DMS114 treated with DMSO at 0.1 percent for 48 hours (cell line): Measurements from ENCODE around the gene MRPL55.

Experiments
- DNase-seq: peaks from one replicate; lab custom pipeline; 2025; ENCODE audit not compliant: unreplicated experiment; lab: John Stamatoyannopoulos, UW

Gene MRPL55

DNA sequence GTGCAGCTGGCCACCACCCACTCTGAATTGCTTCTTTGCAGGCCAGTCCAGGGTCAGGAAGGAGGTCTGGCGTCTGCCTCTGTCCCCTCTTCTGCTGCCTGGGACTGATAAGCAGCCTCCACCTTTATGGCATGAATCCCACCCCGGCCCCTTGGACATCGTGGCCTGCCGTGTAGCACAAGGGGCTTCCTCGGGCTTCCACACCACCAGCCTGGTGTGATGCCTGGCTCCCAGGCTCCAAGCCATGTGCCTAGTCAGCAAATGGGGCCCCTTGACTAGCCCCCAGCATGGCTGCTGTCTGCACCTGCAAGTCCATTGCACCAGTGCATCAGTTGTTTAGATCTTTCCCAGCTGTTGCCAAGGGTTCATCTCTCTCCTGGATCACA is 36.4 kb downstream of the MRPL55 start:
- DNase-seq = no peak

DNA sequence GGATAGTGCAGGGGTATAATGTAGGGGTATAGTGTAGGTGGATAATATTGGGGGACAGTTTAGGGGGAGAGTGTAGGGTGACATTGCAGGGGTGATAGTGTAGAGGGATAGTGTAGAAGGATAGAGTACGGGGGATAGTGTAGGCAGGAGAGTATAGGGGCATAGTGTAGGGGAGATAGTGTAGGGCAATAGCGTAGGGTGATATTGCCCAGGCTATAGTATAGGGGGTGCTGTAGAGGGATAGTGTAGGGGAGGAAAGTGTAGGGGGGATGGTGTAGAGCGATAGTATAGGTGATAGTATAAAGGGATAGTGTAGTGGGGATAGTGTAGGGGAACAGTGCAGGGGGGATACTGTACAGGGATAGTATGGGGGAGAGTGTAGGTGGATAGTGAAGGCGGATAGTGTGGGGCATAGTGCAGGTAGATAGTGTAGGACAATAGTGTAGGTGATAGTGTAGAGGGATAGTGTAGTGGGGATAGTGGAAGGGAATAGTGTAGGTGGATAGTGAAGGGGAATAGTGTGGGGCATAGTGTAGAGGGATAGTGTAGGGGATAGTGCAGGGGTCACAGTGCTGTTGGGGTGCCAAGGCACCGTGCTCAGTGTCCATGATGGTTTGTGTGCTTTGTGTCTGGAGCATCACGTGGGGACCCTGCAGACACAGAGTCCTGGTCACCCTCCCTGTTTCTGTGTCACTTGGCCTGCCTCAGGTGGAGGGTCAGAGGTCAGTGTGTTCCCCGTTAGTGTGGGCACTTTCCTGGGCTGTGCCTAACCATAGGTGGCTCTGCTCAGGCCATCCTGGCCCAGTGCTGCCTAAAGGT is 37.1 kb downstream of the MRPL55 start:
- no peak for DNase-seq

DNA sequence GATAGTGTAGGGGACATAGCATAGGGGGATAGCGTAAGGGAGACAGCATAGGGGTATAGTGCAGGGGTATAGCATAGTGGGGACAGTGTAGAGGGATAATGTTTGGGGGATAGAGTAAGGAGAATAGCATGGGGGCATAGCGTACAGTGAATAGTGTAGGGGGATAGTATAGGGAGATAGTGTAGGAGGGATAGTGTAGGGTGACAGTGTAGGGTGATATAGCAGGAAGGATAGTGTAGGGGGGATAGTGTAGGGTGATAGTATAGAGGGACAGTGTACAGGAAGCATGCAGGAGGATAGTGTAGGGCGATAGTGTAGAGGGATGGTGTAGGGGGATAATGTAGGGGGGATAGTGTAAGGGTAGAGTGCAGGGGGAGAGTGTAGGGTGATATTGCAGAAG is 38.2 kb downstream of the MRPL55 start:
- DNase-seq = no peak

DNA sequence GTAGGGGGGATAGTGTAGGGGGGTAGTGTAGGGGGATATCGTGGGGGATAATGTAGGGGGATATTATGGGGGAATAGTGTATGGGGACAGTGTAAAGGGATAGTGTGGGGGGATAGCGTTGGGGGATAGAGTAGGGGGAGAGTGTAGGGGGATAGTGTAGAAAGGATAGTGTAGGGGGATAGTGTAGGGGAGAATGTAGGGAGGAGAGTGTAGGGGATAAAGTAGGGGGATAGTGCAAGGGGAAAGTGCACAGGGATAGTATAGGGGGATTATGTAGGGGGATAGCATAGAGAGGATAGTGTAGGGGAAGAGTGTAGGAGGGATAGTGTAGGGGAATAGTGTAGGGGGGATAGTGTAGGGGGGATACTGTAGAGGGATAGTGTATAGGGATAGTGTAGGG is 38.9 kb downstream of the MRPL55 start:
- no peak for DNase-seq

- DNase-seq = no peak
Observed at GRCh38 chr1:228068359-228068758, 40.7 kb downstream of the MRPL55 start.

- DNase-seq = no peak
Observed at GRCh38 chr1:228066891-228067654, 42.0 kb downstream of the MRPL55 start.

- no peak for DNase-seq
Observed at GRCh38 chr1:228066416-228066815, 42.7 kb downstream of the MRPL55 start.

DNA sequence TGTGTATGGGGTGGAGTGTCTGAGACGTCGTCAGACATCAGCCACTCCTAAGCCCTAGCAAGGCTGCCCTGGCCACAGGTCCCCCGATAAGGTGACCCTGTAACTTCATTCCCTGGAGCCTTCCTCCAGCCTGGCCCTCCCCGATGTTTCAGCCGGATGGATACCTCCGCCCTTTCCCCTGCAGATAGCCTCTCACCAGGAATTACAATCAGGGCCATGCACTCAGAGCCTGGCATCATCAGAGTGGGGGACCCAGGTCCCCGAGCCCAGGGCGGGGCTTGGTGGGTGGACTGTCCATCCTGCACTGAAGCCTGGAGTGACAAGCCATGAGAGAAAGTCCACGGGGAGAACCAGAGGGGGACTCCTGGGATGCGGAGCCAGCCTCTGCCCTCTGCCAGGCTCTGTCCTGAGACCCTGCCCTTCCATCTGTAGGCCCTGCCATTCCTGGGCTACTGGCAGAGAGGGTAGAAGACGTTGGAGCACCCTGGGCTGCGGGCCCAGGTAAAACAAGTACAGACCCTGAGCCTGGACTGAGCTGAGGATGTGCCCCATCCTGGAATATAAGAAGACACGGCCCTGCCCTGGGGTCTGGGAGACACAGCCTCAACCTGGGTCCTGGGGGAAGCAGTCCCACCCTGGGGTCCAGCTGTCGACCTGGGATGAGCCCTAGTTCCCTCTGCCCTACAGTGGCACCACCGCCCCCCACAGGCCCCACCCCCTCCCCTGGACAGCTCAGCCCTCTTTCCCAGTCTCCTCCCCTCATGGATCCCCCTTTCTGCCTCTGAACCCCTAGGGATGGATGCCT is 43.4 kb downstream of the MRPL55 start:
- DNase-seq = no peak

- no peak for DNase-seq
Observed at GRCh38 chr1:228064741-228065542, 44.2 kb downstream of the MRPL55 start.

GRCh38 chr1:228064296-228064695 is 44.8 kb downstream of the MRPL55 start:
- DNase-seq = no peak

- DNase-seq = no peak
Observed at GRCh38 chr1:228063251-228064191, 45.6 kb downstream of the MRPL55 start.

DNA sequence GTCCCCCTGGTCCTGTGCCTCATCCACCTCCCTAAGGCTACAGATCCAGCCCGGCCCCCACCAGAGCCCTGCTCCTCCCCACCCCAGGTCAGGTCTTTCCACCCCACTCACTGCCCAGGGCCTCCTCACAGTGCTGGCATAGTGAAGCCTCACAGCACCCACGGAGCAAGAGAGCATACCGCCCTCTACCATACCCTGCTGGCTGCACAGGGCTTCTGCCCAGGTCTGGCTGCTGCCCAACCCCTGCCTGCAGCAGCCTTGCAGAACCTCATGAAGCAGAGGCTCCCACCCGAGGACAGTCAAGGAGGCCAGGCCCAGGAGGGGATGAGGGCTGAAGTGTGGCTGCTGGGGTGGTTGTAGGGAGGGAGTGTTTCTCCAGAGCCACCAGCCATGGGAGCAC is 46.3 kb downstream of the MRPL55 start:
- no peak for DNase-seq

DNA sequence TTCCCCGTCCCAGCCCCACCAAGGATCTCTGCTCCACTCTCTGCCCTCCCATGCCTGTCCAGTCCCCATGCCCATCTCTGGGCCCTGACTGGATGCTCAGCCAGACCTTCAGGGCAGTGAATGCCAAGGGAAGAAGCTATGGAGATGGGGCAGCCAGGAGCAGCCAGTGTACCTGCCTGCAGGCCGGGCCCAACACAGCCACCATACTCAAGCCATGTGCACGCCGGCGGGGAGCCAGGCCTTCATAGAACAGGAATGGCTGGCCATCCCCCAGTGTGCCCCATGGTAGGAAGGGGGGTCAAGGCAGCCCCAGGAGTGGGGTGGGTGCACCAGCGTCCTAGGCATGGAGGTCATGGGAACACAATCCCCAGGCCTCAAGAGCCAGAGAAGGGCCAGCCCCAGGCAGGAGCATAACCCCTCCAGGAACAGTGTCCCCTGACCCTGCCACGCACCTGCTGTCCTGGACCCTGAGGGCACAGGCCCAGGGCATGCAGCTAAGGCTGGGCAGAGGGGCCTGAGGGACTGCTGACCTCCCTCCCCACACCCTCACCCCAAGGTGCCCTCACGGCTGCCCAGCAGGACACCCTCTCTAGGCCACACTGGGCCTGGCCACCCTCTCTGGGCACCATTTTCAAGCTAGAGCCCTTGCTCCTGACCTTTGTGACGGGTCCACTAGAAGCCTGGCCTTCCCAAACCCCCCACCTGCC is 46.9 kb downstream of the MRPL55 start:
- no peak for DNase-seq

DNA sequence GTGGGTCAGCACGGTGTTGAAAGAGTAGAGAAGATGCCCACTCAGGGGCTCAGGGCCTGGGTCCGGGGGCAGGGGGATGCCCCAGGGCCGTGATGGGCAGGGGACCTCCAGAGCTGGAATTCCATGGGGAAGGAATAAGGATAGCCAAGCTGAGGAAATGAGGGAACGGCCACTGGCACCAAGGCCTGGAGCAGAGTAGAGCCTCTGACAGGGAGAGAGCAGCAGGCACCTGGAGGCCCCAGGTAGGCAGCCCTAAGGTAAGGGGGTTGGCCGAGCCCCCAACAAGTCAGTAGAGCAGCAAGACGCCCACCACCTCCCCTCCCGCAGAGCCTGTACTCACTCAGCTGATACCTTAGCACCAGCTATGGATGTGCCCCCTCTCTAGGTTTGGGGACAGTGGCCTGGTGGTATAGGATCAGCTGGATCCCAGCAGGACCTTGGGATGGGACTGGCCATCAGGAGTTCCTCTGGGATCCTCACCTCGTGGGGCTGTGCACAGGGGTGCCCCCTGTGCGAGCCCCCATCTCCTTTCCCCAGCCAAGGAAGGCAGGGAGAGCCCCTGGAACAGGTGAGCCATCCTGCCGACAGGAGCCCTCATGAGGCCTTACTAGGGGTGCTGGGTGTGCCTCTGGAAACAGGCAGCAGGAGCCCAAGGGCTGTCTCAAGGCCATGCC is 47.6 kb downstream of the MRPL55 start:
- DNase-seq = no peak

GRCh38 chr1:228060458-228061190 is 48.5 kb downstream of the MRPL55 start:
- no peak for DNase-seq

GRCh38 chr1:228059634-228060457 is 49.3 kb downstream of the MRPL55 start:
- peak; percentile 75 for DNase-seq
